ENCODE measurements around the gene HSBP1.

HSBP1 gene

DNA sequence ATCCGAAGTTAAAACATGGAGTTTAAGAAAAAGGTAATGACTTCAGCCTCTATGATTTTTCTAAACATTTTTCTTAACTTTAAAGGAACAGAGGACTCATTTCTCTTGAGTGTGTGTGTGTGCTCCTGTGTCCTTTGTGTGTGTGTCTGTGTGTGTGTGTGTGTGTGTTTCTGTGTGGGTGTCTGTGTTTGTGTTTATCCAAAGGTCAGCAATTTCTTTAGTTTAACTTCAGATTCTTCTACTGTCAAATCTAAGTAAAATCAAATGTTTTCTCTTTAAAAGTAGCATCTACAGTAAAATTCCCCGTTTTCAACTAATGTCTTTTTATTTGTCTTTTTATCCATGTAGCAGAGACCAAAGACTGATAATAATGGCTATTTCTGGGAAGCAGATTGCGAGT is 31.8 kb downstream of the HSBP1 start:
- no peak overlapping the region for H3K4me3 ChIP-seq (ENCODE audit: low read length)
- TF ChIP-seq ZNF274 (IDR thresholded peaks at IDR 0.05; ENCODE audit: low read depth, low read length) = no peak

GRCh38 chr16:83840060-83840617 is 32.4 kb downstream of the HSBP1 start:
- no peak overlapping the region for H3K4me3 ChIP-seq (ENCODE audit: low read length)
- TF ChIP-seq ZNF274 (IDR thresholded peaks at IDR 0.05; ENCODE audit: low read depth, low read length) = no peak

DNA sequence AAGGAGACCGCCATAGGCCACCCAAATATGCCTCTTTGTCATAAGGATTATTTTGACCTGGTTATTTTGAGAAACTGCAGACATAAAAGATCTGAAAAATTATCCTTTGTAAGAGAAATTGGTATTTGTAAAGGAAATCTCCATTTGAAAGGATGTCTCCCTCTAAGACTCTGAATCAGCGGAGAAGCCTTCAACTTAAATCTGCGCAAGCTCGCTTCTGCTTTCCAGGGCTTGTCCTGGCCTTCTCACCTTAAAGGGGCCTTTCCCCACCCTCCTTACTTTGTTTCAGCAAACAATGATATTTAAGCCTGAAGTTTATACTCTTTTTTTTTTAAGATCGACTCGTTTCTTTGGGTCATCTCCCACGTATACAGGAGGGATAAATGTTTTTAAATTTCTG is 34.5 kb downstream of the HSBP1 start:
- no peak for TF ChIP-seq ZNF274 (IDR thresholded peaks at IDR 0.05; ENCODE audit: low read depth, low read length)

GRCh38 chr16:83842756-83843507 is 35.2 kb downstream of the HSBP1 start:
- TF ChIP-seq ZNF274 (IDR thresholded peaks at IDR 0.05; ENCODE audit: low read depth, low read length) = no peak
- no peak overlapping the region for H3K4me3 ChIP-seq (ENCODE audit: low read length)

More for the DNA sequence above, 34.5 kb downstream of the HSBP1 start:
- H3K4me3 ChIP-seq (ENCODE audit: low read length) = no peak overlapping the region

DNA sequence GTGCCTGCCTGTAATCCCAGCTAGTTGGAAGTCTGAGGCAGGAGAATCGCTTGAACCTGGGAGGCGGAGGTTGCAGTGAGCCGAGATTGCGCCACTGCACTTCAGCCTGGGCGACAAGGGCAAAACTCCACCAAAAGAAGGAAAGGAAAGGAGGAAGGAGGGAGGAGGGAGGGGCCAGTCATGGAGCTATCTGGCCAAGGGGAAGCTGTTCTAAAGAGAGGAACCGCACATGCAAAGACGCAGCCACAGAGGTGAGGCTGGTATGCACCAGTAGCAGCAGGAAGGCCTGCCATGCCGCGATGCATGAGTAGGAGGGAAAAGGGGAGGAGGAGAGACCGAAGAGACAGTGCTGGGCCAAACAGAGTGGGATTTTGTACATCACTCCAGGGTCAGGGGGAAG is 35.9 kb downstream of the HSBP1 start:
- TF ChIP-seq ZNF274 (IDR thresholded peaks at IDR 0.05; ENCODE audit: low read depth, low read length) = no peak
- no peak overlapping the region for H3K4me3 ChIP-seq (ENCODE audit: low read length)

DNA sequence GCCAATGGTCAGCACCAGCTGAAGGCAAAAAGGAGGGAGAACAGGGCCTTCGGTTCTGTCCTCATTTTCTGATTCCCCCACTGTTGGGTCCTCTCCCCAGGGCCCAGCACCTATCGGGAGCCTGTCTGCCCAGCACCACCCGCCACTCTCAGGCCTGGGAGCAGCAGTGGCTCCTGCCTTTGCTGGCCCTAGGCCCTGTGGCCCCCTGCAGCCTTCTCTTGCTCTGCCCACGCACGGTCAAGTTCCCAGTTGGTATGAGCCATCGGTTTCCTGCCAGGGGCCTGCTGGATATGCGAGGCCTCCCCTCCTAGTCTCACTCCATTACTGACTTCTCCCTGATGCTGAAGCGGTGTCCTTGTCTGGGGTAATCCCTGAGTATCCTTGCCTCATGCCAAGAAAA is 37.5 kb downstream of the HSBP1 start:
- H3K4me3 ChIP-seq (ENCODE audit: low read length) = no peak overlapping the region
- TF ChIP-seq ZNF274 (IDR thresholded peaks at IDR 0.05; ENCODE audit: low read depth, low read length) = no peak

DNA sequence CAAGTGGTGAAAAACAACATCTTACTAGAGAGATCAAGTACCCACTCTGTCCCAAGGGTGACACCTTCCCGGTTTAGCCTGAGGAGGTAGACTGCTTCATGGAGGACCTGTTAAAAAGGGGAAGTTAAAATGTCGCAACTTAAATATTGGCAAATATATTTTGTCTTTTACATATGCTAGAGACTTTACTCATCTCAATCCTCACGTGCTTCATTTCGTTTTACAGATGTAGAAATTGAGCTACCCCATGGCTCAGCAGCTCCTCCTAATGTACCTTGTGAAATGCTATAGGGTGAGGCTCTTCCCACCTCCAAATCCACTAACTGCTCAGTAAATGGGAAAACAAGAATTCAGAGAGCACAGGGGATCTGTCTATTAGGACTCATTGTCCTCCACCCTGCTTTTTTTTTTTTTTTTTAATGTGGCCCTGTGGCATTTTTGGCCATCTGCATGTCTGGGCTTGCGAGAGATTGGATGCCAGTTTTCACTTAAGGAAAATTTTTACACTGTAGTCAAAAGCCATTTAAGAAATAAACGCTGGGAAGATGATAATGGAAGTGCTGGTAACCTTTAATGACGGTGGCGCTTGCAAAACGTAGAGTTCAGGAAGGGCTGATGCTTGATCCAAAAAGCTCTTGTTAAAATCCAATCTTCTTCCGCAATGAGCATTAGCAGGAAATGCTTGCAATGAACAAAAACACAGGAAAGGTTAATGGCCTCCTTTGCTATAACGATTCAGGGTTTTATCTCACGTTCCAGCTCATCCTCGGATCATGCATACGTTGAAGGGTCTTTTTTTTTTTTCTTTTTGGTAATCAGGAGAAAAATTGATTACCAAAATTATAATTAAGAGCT is 39.8 kb downstream of the HSBP1 start:
- TF ChIP-seq ZNF274 (IDR thresholded peaks at IDR 0.05; ENCODE audit: low read depth, low read length) = no peak
- no peak overlapping the region for H3K4me3 ChIP-seq (ENCODE audit: low read length)

DNA sequence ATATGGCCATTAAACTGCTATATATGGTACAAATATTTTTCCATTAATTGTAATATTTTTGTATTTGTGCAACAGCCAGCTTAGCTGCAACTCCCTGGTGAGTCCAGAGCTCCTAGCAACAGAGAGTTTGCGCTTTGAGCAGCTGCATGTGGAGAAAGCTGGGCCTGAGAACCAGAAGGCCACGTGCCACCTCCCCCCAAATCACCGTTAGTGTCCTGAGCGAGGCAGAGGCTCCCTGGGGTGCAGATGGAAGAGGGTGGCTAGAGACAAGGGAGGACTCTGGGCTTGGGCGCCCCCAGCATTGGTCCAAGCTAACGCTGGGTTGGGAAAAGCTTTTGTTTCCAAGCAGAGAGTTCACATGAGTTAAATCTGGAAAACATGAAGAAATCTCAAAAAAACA is 41.6 kb downstream of the HSBP1 start:
- TF ChIP-seq ZNF274 (IDR thresholded peaks at IDR 0.05; ENCODE audit: low read depth, low read length) = no peak
- H3K4me3 ChIP-seq (ENCODE audit: low read length) = no peak overlapping the region

GRCh38 chr16:83850947-83851346 is 43.2 kb downstream of the HSBP1 start:
- no peak overlapping the region for H3K4me3 ChIP-seq (ENCODE audit: low read length)
- TF ChIP-seq ZNF274 (IDR thresholded peaks at IDR 0.05; ENCODE audit: low read depth, low read length) = no peak

DNA sequence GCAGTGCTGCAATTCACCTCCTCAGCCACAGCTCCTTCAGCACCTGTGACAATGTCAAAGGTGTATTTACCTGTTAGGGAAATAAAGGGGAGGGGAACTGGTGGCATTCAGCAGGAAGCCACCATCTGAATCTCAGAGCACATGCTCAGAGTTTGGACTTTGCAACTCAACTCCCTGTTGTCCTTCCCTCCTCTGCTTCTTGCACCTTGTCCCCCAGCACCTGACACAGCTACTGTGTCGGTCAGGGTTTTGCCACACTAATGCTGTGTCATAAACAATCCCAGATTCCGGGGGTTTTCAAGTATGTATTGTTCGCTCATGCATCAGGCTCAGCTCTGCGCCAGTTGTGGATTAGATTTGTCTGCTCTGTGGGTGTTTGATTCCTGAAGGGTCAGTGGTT is 43.7 kb downstream of the HSBP1 start:
- H3K4me3 ChIP-seq (ENCODE audit: low read length) = no peak overlapping the region
- TF ChIP-seq ZNF274 (IDR thresholded peaks at IDR 0.05; ENCODE audit: low read depth, low read length) = no peak

- TF ChIP-seq ZNF274 (IDR thresholded peaks at IDR 0.05; ENCODE audit: low read depth, low read length) = no peak
Measured at GRCh38 chr16:83852774-83853173, 45.0 kb downstream of the HSBP1 start.

DNA sequence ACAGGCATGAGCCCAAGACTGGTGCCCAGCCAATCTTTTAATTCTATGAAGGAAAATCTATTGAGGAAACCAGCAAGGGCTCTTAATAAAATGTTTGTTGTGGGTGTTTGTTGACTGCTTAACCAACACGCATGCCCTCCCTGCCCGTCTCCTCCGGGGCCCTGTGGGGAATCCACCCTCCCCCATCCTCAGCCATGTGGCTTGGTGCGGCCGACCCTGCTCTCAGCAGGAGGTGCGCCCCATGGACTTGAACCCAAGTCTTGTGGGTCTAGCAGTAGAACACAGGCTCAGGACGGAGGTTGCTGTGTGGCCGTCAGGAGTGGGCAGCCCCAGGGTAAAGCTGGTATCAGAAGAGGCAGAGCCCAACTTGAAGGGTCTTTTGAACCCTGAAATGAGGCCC is 46.1 kb downstream of the HSBP1 start:
- no peak overlapping the region for H3K4me3 ChIP-seq (ENCODE audit: low read length)
- TF ChIP-seq ZNF274 (IDR thresholded peaks at IDR 0.05; ENCODE audit: low read depth, low read length) = no peak

More at GRCh38 chr16:83852774-83853173, 45.0 kb downstream of the HSBP1 start:
- H3K4me3 ChIP-seq (ENCODE audit: low read length) = no peak overlapping the region

DNA sequence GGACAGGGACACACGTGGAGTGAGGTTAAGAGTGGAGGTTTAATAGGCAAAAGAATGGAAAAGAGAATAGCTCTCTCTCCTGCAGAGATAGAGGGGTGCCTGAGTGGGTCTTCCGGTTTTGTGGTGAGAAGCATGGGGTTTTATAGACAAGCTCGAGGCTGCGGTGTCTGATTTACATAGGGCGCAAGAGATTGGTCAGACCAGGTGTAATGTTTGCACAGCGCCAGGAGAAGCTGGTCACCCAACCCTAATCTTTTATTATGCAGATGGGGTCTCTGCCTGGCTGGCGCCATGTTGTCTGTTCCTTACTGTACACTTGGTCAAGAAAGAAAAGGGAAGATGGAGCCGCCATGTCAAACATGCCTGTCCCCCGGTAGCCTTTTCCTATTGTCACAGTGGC is 46.6 kb downstream of the HSBP1 start:
- H3K4me3 ChIP-seq (ENCODE audit: low read length) = no peak overlapping the region

DNA sequence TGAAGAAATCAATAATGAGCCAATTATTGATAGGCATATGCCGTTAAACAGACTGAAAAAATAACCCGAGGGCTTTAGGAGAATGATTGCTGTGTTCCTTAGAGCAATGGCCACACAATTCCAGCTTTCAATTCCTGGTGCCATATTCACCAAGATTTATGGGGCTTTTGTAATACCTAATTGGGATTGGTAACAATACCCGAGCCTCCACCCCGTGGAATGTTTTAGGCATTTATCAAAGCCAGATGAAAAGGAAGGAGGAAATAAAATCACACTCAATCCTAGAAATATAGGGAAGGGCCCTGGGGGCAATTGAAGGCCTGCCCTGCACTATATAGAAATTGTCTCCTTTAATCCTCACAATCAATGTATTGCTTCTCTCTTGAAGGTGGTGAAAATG is 49.0 kb downstream of the HSBP1 start:
- no peak overlapping the region for H3K4me3 ChIP-seq (ENCODE audit: low read length)
- TF ChIP-seq ZNF274 (IDR thresholded peaks at IDR 0.05; ENCODE audit: low read depth, low read length) = no peak

More for the DNA sequence above, 46.6 kb downstream of the HSBP1 start:
- TF ChIP-seq ZNF274 (IDR thresholded peaks at IDR 0.05; ENCODE audit: low read depth, low read length) = no peak

- no peak for TF ChIP-seq ZNF274 (IDR thresholded peaks at IDR 0.05; ENCODE audit: low read depth, low read length)
- H3K4me3 ChIP-seq (ENCODE audit: low read length) = no peak overlapping the region
Measured at GRCh38 chr16:83859265-83859664, 51.5 kb downstream of the HSBP1 start.

Measured in GM08714 (cell line).